WTC11 (cell line): ENCODE data around the gene ZNF232.

Experiments
- FOXJ3 ChIP-seq: sonication (generic); formaldehyde crosslinking; IDR thresholded peaks from 2 replicates; pipeline ENCODE4 v1.9.0; 2021; ENCODE audit warnings: missing genetic modification reagents, mild to moderate bottlenecking, borderline replicate concordance
- NR3C1 ChIP-seq: sonication (generic); formaldehyde crosslinking; conservative IDR thresholded peaks from 2 replicates; pipeline ENCODE4 v1.8.1; 2023; ENCODE audit warnings: low read depth, mild to moderate bottlenecking, missing genetic modification reagents
- TF ChIP-seq, protein P1 (sequence below): sonication (generic); formaldehyde crosslinking; IDR thresholded peaks from 2 replicates; pipeline ENCODE4 v1.8.1; 2022; ENCODE audit warnings: low read depth, mild to moderate bottlenecking, moderate library complexity, missing genetic modification reagents, borderline replicate concordance
- TF ChIP-seq, protein P2 (sequence below): fragments of 200-600 bp; IDR thresholded peaks from 2 replicates; pipeline ENCODE4 v1.8.0; 2022; ENCODE audit warnings: antibody characterized with exemption

DNA sequence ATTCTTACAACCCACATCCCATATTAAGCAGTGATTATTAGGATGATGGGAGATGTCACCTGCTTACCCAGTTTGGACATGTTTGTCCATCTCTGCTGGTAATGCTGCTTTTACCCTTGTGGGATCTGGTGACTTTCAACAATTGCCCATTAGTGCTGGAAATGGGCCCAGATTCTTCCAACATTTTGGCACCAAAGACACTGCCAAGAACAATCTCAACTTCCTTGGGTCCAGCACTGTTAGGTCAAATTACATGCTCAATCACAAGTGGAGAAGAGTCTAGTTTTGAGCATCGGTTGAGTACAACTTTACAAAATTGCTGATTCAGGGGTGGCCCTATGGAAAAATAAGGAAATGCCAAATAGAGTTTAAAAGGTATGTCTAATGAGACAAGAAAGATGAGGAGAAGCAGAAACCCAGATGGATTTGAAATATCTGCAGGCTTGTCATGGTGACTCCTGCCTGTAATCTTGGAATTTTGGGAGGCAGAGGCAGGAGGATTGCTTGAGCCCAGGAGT is 46.4 kb downstream of the ZNF232 start:
- TF ChIP-seq FOXJ3 (CRISPR knock-in tag) (no peak), NR3C1 (no peak)
- TF ChIP-seq, protein P1, sequence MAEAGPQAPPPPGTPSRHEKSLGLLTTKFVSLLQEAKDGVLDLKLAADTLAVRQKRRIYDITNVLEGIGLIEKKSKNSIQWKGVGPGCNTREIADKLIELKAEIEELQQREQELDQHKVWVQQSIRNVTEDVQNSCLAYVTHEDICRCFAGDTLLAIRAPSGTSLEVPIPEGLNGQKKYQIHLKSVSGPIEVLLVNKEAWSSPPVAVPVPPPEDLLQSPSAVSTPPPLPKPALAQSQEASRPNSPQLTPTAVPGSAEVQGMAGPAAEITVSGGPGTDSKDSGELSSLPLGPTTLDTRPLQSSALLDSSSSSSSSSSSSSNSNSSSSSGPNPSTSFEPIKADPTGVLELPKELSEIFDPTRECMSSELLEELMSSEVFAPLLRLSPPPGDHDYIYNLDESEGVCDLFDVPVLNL (CRISPR knock-in tag): no peak
- TF ChIP-seq, protein P2, sequence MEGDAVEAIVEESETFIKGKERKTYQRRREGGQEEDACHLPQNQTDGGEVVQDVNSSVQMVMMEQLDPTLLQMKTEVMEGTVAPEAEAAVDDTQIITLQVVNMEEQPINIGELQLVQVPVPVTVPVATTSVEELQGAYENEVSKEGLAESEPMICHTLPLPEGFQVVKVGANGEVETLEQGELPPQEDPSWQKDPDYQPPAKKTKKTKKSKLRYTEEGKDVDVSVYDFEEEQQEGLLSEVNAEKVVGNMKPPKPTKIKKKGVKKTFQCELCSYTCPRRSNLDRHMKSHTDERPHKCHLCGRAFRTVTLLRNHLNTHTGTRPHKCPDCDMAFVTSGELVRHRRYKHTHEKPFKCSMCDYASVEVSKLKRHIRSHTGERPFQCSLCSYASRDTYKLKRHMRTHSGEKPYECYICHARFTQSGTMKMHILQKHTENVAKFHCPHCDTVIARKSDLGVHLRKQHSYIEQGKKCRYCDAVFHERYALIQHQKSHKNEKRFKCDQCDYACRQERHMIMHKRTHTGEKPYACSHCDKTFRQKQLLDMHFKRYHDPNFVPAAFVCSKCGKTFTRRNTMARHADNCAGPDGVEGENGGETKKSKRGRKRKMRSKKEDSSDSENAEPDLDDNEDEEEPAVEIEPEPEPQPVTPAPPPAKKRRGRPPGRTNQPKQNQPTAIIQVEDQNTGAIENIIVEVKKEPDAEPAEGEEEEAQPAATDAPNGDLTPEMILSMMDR: no peak
